GM12801 (cell line): ENCODE data around the gene GPALPP1.

Experiments used
- TF ChIP-seq, protein P1 (sequence below): IDR thresholded peaks from one replicate; pipeline ENCODE4 v1.5.1; 2011; ENCODE audit warnings: control low read depth; ENCODE audit not compliant: insufficient read length; ENCODE audit errors: extremely low read depth

The GPALPP1 gene

DNA sequence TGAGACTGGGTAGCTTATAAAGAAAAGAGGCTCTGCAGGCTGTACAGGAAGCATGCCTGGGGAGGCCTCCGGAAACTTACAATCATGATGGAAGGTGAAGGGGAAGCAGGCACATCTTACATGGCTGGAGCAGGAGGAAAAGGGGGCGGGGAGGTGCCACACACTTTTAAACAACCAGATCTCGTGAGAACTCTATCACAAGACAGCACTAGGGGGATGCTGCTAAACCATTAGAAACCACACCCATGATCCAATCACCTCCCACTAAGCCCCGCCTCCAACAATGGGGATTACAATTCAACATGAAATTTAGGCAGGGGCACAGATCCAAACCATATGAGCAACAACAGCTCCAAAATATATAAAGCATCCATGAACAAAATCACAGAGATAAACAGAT, 84.5 kb downstream of the GPALPP1 start:
- TF ChIP-seq, protein P1, sequence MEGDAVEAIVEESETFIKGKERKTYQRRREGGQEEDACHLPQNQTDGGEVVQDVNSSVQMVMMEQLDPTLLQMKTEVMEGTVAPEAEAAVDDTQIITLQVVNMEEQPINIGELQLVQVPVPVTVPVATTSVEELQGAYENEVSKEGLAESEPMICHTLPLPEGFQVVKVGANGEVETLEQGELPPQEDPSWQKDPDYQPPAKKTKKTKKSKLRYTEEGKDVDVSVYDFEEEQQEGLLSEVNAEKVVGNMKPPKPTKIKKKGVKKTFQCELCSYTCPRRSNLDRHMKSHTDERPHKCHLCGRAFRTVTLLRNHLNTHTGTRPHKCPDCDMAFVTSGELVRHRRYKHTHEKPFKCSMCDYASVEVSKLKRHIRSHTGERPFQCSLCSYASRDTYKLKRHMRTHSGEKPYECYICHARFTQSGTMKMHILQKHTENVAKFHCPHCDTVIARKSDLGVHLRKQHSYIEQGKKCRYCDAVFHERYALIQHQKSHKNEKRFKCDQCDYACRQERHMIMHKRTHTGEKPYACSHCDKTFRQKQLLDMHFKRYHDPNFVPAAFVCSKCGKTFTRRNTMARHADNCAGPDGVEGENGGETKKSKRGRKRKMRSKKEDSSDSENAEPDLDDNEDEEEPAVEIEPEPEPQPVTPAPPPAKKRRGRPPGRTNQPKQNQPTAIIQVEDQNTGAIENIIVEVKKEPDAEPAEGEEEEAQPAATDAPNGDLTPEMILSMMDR, result no peak

- TF ChIP-seq, protein P1, result no peak
These were observed 85.4 kb downstream of the GPALPP1 start for GRCh38 chr13:45074721-45075120.

DNA sequence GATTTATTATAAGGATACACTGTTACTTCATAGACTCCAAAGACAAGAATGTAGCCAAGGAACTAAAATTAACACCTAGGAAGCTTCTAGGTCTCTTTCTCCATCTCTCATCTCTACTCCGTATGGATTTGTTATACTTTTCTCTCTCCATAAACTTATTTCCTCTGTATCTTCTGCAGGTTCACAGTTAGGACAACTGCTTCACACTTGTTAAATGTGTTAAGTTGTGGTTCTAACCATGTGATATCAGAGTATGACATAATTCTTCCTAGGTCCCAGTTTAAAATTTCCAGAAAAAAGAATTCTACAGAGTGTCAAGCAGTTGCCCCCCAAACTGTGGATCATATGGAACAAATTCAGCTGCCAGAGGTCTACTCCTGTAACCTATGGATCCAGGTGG, 88.7 kb downstream of the GPALPP1 start:
- TF ChIP-seq, protein P1, result no peak
